Stimulated activated naive CD8-positive, alpha-beta T cell treated with anti-CD3 and anti-CD28 coated beads, Interleukin-15, Interleukin-2, amounts not matched to agents 100 U/mL and 50 U/mL, for 24 hours (primary cell): Measurements from ENCODE around the gene ENO4.

Experiments
- ATAC-seq: fragments of 150-1000 bp; cut with Tn5 transposase; one replicate; pipeline ENCODE4 v1.10.0; 2021
- DNase-seq: peaks from one replicate; pipeline ENCODE4 v3.0.0; 2021

Gene ENO4

GRCh38 chr10:116831790-116832189 lies 17.5 kb upstream of the ENO4 start:
- no peak for ATAC-seq
- no peak for DNase-seq

GRCh38 chr10:116833986-116834985 lies 15.0 kb upstream of the ENO4 start:
- ATAC-seq: no peak
- DNase-seq: no peak

- ATAC-seq (no peak), DNase-seq (no peak)
Measured at GRCh38 chr10:116835658-116836057, 13.6 kb upstream of the ENO4 start.

DNA sequence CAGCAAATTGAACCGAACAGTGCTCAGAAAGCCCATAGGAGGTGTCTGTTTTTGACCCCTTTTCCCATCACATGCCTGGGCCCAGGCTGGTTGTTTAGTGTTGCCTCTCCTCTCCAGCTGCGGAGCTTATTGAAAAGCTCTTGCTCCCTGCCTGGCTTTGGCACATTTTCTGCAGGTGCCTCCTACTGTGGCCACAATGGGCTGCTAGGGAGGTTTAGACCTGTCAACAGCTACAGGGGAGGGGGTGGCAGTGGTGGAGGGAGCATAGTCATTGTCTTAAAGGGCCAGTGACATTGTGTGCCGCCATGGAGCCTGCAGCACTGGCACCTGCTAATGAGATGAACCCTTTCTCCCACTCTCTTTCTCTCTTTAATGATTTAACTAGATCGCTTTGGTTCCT lies 13.2 kb upstream of the ENO4 start:
- no peak for DNase-seq
- no peak for ATAC-seq

DNA sequence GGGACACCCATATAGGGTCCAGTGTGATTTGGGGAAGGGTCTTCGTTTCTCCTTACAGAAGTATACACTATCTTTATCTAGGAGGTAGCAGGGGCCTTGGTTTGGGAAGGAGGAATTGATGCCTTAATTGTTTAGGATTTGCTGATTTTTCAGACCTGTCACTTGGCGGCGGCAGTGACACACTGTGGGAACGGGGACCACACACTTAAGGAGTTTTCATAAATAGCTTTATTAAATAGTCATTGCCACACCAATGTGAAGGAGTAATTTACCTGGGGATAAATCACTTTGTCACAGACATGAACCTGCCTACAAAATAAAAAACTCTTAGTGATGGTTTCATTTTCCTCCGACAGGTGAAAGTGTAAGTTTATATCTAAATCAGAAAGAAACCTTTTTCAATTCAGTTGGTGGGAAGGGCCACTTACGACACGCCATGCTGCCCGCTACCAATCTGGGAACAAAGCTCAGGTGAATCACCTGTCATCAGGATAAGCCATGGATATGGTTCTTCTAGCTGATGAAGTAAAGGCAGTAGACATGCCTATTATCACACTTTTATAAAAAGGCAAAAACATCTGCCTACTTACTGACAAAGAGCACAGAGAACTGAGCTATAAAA lies 12.3 kb upstream of the ENO4 start:
- DNase-seq (no peak), ATAC-seq (no peak)

GRCh38 chr10:116838143-116838725 lies 11.1 kb upstream of the ENO4 start:
- no peak for ATAC-seq

GRCh38 chr10:116840389-116841075 lies 8.8 kb upstream of the ENO4 start:
- DNase-seq (no peak), ATAC-seq (no peak)

More at GRCh38 chr10:116838143-116838725, 11.1 kb upstream of the ENO4 start:
- DNase-seq: no peak

DNA sequence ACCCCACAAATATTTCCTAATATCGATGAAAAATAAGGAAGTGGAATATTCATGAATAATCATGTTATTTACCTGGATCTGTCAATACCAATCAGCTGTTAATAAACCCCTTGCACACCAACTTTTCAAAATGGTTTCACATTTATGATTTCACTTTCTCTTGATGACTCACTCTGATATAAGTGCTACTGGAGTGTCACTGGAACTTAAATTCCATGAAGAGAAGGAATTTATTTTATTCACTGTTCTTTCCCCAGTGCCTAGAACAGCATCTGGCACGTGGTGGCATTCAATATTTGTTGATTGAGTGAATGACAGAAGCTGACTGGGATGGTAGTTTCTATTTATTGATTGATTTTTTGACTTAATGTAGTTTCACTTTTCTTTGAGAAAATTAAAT lies 3.5 kb upstream of the ENO4 start:
- ATAC-seq: no peak
- DNase-seq: no peak

DNA sequence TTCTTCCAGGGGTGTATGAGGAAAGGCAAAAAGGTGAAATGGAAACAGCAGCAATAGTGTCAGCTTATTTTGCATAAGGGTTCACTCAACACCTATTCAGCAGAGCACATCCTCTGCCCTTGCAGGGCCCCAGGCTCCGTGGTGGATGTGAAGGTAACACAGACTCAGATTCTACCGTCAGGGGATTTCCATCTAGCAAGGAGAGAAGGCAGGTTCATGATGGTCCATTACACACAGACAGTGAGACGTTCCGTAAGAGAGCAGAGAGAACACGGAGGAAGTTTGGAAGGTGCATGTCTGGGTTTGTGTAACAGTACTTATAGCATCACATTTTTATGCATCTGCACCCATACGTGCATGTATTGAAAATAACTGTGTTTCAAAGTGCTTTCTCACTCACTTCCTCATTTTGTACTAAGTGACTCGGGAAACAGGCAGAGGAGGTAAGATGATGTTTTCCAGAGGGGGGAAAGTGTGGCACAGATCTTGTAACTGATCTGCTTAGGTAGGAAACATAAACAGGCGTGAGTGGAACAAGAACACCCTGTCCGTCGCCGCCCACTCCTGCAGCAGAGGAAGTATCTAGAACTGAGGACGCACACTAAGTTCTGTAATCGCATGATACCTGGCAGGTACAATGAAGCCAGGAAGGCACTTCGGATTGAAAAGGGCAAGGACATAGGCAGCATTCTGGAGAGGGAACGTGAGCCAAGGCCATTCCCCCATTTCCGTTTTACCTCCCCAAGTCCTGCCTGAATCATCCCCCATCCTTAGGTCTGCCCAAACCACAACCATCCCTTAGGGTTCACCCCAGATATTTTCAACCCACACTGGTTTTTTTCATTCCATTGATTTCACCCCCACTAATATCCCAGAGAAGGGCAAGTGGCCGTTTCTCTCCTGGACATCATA lies 1.0 kb upstream of the ENO4 start:
- peak; percentile 66 for ATAC-seq
- no peak for DNase-seq

DNA sequence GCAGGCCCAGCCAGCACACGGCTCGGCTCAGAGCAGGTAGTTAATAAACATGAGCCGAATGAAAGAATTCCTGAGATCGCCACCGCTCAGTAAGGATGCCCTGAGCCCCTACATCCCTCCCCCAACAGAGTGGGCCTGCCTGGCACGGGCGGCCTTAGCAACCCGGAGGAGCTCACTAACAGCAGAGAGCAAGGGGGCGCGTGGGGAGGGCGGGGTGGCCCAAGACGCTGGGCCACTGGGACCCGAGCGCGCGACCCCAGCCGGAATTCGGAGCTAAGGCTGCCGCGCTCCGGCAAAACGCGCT lies 403 bp upstream of the ENO4 start:
- DNase-seq: no peak
- ATAC-seq: no peak

- no peak for DNase-seq
- no peak for ATAC-seq
Measured at GRCh38 chr10:116850058-116850611, 836 bp downstream of the ENO4 start.

DNA sequence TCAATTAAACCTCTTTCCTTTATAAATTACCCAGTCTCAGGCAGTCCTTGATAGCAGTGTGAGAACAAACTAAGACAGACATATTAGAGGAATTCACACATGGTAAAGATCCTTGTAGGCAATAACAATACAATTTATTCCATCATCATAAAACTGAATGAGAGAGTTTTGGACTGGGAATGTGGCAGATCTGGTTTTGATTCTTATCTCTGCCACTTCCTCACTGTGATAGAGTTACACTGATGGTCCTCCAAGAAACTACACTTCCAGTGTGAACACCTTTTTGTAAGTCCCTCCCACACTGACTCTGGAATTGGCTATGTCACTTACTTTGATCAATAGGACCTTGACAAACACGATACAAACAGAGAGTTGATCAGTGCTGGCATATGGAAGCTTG lies 2.9 kb downstream of the ENO4 start:
- DNase-seq (no peak), ATAC-seq (no peak)

DNA sequence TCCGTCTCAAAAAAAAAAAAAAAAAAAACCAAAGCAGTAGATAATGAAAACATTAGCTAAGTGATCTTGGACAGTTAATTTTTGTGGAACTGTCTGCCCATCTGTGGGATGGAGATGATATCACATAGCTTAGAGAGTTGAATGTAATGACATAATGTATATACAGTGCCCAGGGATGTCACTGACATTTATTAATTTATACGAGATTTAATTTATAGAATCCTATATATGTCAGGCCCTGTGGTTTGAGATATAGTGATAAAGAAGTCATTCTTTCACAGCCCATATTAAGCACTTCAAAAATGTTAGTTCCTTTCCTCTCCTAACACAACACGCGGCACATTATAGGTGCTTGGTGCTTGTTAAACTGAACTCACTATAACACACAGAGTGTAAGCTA lies 4.0 kb downstream of the ENO4 start:
- ATAC-seq (no peak), DNase-seq (no peak)

- DNase-seq: no peak
- ATAC-seq: no peak
Measured at GRCh38 chr10:116853701-116854100, 4.4 kb downstream of the ENO4 start.

DNA sequence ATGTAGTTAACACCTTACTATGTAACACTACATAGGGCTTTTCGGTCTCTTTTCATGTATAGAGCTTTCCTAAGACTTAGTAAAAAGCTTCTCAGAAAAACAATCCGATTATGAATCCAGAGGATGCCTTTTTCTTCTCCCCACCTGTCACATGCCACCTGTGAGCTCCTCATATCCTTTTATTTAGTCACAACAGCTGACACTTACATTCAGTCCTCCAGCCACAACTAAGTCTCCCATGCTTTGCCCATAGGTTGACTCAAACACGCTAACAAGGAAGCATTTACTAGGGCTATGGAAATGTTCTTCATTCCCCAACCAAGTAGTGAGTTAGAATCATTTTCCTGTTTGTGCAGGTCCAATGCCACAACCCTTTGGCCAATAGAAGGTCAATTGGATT lies 7.9 kb downstream of the ENO4 start:
- no peak for DNase-seq
- ATAC-seq: no peak

DNA sequence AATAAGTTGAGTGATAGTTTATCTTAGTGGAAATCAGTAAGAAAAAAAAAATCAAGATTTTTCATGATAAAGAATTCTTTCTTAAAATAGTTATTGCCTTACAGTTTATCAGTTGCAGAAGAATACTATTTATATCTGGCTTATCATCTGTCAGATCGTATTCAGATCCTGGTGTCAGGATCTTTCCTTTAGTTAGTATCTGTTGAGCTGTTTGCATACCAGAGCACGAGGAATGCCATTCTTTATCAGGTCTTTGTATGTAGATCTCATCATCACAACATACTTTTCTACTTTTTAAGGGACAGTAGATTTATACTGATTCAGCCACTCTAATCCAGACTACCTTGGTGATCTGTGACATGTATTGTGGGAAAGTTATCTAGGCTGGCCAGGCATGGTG lies 12.5 kb downstream of the ENO4 start:
- DNase-seq: no peak
- no peak for ATAC-seq

GRCh38 chr10:116864436-116864835 lies 15.1 kb downstream of the ENO4 start:
- DNase-seq: no peak
- no peak for ATAC-seq

- no peak for ATAC-seq
- DNase-seq: no peak
Measured at GRCh38 chr10:116866066-116866465, 16.8 kb downstream of the ENO4 start.

GRCh38 chr10:116866987-116867595 lies 17.8 kb downstream of the ENO4 start:
- ATAC-seq (no peak), DNase-seq (no peak)

GRCh38 chr10:116868198-116868676 lies 18.9 kb downstream of the ENO4 start:
- DNase-seq (no peak), ATAC-seq (no peak)

DNA sequence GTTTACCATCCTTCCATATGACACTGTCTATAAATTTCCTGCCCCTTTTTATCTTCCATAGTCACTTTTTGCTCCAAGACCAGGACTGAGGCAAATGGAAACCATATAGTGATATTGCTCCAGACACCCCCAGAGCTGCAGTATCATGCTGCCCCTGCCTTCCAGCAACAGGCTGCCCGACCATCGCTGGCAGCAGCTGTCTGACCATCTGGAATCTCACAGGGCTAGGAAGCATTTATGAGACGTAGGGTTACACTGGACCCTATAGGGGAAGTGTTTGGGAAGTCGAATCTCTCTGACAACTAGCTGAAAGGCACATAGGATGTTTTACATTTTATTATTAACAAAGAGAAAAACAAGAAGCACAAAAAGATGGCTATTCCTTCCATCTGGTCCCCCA lies 19.4 kb downstream of the ENO4 start:
- no peak for DNase-seq
- no peak for ATAC-seq
